ENCODE measurements around the gene CACNA1E.

Gene CACNA1E

GRCh38 chr1:181791721-181792120, 308.4 kb downstream of the CACNA1E start:
- no peaks in the 10 kb centered on the region for H3K4me1 ChIP-seq
- H3K27me3 ChIP-seq (ENCODE audit: control insufficient read depth, insufficient read depth, low read length), result no peaks in the 10 kb centered on the region
- no peak overlapping the region for H2AFZ ChIP-seq
- H3K9ac ChIP-seq, result no peak overlapping the region
- no peak for TF ChIP-seq CTCF (IDR thresholded peaks at IDR 0.05)
- H3K4me3 ChIP-seq (ENCODE audit: low read depth, low read length), result no peak overlapping the region
- no peaks in the 10 kb centered on the region for H3K79me2 ChIP-seq
- H3K36me3 ChIP-seq (ENCODE audit: control insufficient read depth, insufficient read depth, low read length), result no peaks in the 10 kb centered on the region
- H3K9me3 ChIP-seq (ENCODE audit: control insufficient read depth, low read length), result no peaks in the 10 kb centered on the region
- H3K4me2 ChIP-seq (ENCODE audit: low read length), result no peak overlapping the region
- H3K27ac ChIP-seq, result no peak overlapping the region

GRCh38 chr1:181793831-181794230, 310.5 kb downstream of the CACNA1E start:
- Histone ChIP-seq H3K79me2 (no peaks in the 10 kb centered on the region), H2AFZ (no peak overlapping the region), H3K36me3 (ENCODE audit: control insufficient read depth, insufficient read depth, low read length) (no peaks in the 10 kb centered on the region), H3K9ac (no peak overlapping the region), H3K27me3 (ENCODE audit: control insufficient read depth, insufficient read depth, low read length) (no peaks in the 10 kb centered on the region), H3K27ac (no peak overlapping the region), H3K9me3 (ENCODE audit: control insufficient read depth, low read length) (no peaks in the 10 kb centered on the region), H3K4me2 (ENCODE audit: low read length) (no peak overlapping the region), H3K4me1 (no peaks in the 10 kb centered on the region), H3K4me3 (ENCODE audit: low read depth, low read length) (no peak overlapping the region)
- TF ChIP-seq CTCF (IDR thresholded peaks at IDR 0.05), result no peak

GRCh38 chr1:181794332-181794731, 311.0 kb downstream of the CACNA1E start:
- TF ChIP-seq CTCF (IDR thresholded peaks at IDR 0.05), result no peak
- no peak overlapping the region for H3K27ac ChIP-seq
- no peaks in the 10 kb centered on the region for H3K9me3 ChIP-seq (ENCODE audit: control insufficient read depth, low read length)

GRCh38 chr1:181798191-181798926, 315.0 kb downstream of the CACNA1E start:
- Histone ChIP-seq H3K4me3 (ENCODE audit: low read depth, low read length) (no peak overlapping the region), H3K36me3 (ENCODE audit: control insufficient read depth, insufficient read depth, low read length) (no peaks in the 10 kb centered on the region), H3K27ac (no peak overlapping the region), H3K9me3 (ENCODE audit: control insufficient read depth, low read length) (no peaks in the 10 kb centered on the region), H3K9ac (no peak overlapping the region), H3K4me2 (ENCODE audit: low read length) (no peak overlapping the region), H3K4me1 (no peaks in the 10 kb centered on the region), H3K79me2 (no peaks in the 10 kb centered on the region), H3K27me3 (ENCODE audit: control insufficient read depth, insufficient read depth, low read length) (no peaks in the 10 kb centered on the region), H2AFZ (no peak overlapping the region)
- TF ChIP-seq CTCF (IDR thresholded peaks at IDR 0.05), result no peak

More at GRCh38 chr1:181794332-181794731, 311.0 kb downstream of the CACNA1E start:
- H3K36me3 ChIP-seq (ENCODE audit: control insufficient read depth, insufficient read depth, low read length), result no peaks in the 10 kb centered on the region
- H3K79me2 ChIP-seq, result no peaks in the 10 kb centered on the region
- no peak overlapping the region for H2AFZ ChIP-seq
- no peak overlapping the region for H3K4me3 ChIP-seq (ENCODE audit: low read depth, low read length)
- H3K4me2 ChIP-seq (ENCODE audit: low read length), result no peak overlapping the region
- no peaks in the 10 kb centered on the region for H3K27me3 ChIP-seq (ENCODE audit: control insufficient read depth, insufficient read depth, low read length)
- H3K9ac ChIP-seq, result no peak overlapping the region
- H3K4me1 ChIP-seq, result no peaks in the 10 kb centered on the region

GRCh38 chr1:181801617-181802016, 318.3 kb downstream of the CACNA1E start:
- no peaks in the 10 kb centered on the region for H3K36me3 ChIP-seq (ENCODE audit: control insufficient read depth, insufficient read depth, low read length)
- no peak overlapping the region for H3K4me3 ChIP-seq (ENCODE audit: low read depth, low read length)
- no peaks in the 10 kb centered on the region for H3K9me3 ChIP-seq (ENCODE audit: control insufficient read depth, low read length)
- H3K4me1 ChIP-seq, result no peaks in the 10 kb centered on the region
- H3K9ac ChIP-seq, result no peak overlapping the region
- H3K27ac ChIP-seq, result no peak overlapping the region
- H2AFZ ChIP-seq, result no peak overlapping the region
- H3K79me2 ChIP-seq, result no peaks in the 10 kb centered on the region
- no peaks in the 10 kb centered on the region for H3K27me3 ChIP-seq (ENCODE audit: control insufficient read depth, insufficient read depth, low read length)
- no peak for TF ChIP-seq CTCF (IDR thresholded peaks at IDR 0.05)
- no peak overlapping the region for H3K4me2 ChIP-seq (ENCODE audit: low read length)
